ENCODE measurements around the gene RAB11B.

- TF ChIP-seq CTCF (IDR thresholded peaks at IDR 0.05), result no peak
- no peak for TF ChIP-seq POLR2A (IDR thresholded peaks at IDR 0.05)
Measured at GRCh38 chr19:8416796-8417195, 26.6 kb downstream of the RAB11B start.
